CD4-positive, CD25-positive, alpha-beta regulatory T cell (primary cell): ENCODE measurements around the gene NT5DC2. TPM values are rescaled to one million over a fixed set of nuclear protein-coding genes. Genes with fewer than 3 reads are reported as not detected.

Experiments
- ATAC-seq, 2 donors: fragments of 150-1000 bp; cut with Tn5 transposase; one replicate each; pipeline ENCODE4 v1.10.0; 2021; ENCODE audit warnings: low read depth in 2 of 2, moderate number of reproducible peaks in 2 of 2, moderate library complexity in 1 of 2
- DNase-seq, 3 donors: peaks; one replicate each; pipeline versions ENCODE4 v3.0.0 to v3.0.0-alpha.2; 2012 to 2022; ENCODE audit warnings: mixed read lengths in 1 of 3
- H3K27ac ChIP-seq: one replicate; pipeline ENCODE4 v1.7.0; 2013; ENCODE audit warnings: mild to moderate bottlenecking, low read length; ENCODE audit not compliant: insufficient read depth, poor library complexity, severe bottlenecking
- H3K27me3 ChIP-seq: one replicate; pipeline ENCODE4 v1.7.0; 2013; ENCODE audit warnings: low read length; ENCODE audit not compliant: control insufficient read depth, insufficient read depth
- H3K36me3 ChIP-seq: one replicate; pipeline ENCODE4 v1.7.0; 2013; ENCODE audit warnings: mild to moderate bottlenecking, low read length, moderate library complexity; ENCODE audit not compliant: control insufficient read depth, insufficient read depth
- H3K4me1 ChIP-seq: 2 replicates; pipeline ENCODE4 v1.7.0; 2013; ENCODE audit warnings: mild to moderate bottlenecking, low read length; ENCODE audit not compliant: insufficient read depth, control insufficient read depth, poor library complexity, severe bottlenecking
- H3K4me3 ChIP-seq: one replicate; pipeline ENCODE4 v1.7.0; 2013; ENCODE audit warnings: low read depth, mild to moderate bottlenecking, low read length, moderate library complexity
- H3K9me3 ChIP-seq, 2 experiments: 1 replicate in 1 of 2; 2 replicates in 1 of 2; pipeline ENCODE4 v1.7.0; 2013; ENCODE audit warnings: low read length in 2 of 2, mild to moderate bottlenecking in 1 of 2, moderate library complexity in 1 of 2; ENCODE audit not compliant: control insufficient read depth in 2 of 2
- H3K27ac Mint-ChIP-seq, 3 donors: one replicate each; pipeline ENCODE4 v1.8.0; 2020 to 2022; ENCODE audit warnings: mild to moderate bottlenecking in 3 of 3, mixed read lengths in 3 of 3, moderate library complexity in 2 of 3
- H3K27me3 Mint-ChIP-seq: one replicate; pipeline ENCODE4 v1.8.0; 2022; ENCODE audit warnings: mild to moderate bottlenecking, mixed read lengths
- H3K36me3 Mint-ChIP-seq: one replicate; pipeline ENCODE4 v1.8.0; 2020; ENCODE audit warnings: mixed read lengths
- H3K4me1 Mint-ChIP-seq, 4 donors: one replicate each; pipeline ENCODE4 v1.8.0; 2020 to 2022; ENCODE audit warnings: mixed read lengths in 4 of 4, mild to moderate bottlenecking in 1 of 4
- H3K4me3 Mint-ChIP-seq, 4 donors: one replicate each; pipeline ENCODE4 v1.8.0; 2020 to 2022; ENCODE audit warnings: mild to moderate bottlenecking in 4 of 4, mixed read lengths in 4 of 4, moderate library complexity in 3 of 4
- H3K9me3 Mint-ChIP-seq, 7 donors: one replicate each; pipeline ENCODE4 v1.8.0; 2020 to 2022; ENCODE audit warnings: mixed read lengths in 7 of 7, mild to moderate bottlenecking in 3 of 7, moderate library complexity in 2 of 7
- polyA plus RNA-seq, 4 donors: library from polyadenylated mRNA; unstranded; fragments of 300-500 nt; fragmentation: Illumina TruSeq; gene quantifications; one replicate each; pipeline ENCODE4 v1.2.3, GENCODE V29; 2021
- total RNA-seq: library from RNA; stranded (reverse); gene quantifications from one replicate; pipeline ENCODE4 v1.2.3, GENCODE V29; 2022

The NT5DC2 gene
- total and polyA plus RNA-seq, 5 donors from 2014 or later, result 0.81 to 3.7 TPM; not detected in 3

- no peaks in the 10 kb centered on the region for H3K27me3 Mint-ChIP-seq
- ATAC-seq (no peak), DNase-seq (no peak)
- no peak overlapping the region for H3K4me3 Mint-ChIP-seq
- Histone ChIP-seq H3K27ac (no peak overlapping the region), H3K9me3 (no peaks in the 10 kb centered on the region), H3K4me1 (no peaks in the 10 kb centered on the region), H3K4me3 (no peak overlapping the region), H3K27me3 (no peaks in the 10 kb centered on the region), H3K36me3 (peaks cover 53% of the 10 kb centered on the region)
- H3K4me1 Mint-ChIP-seq, result no peaks in the 10 kb centered on the region
- H3K36me3 Mint-ChIP-seq, result peaks cover 16% of the 10 kb centered on the region
- no peaks in the 10 kb centered on the region for H3K9me3 Mint-ChIP-seq
- H3K27ac Mint-ChIP-seq, result peak overlapping the region in 1 of 3 donors; percentile 37
Observed at GRCh38 chr3:52483577-52484381, 49.9 kb downstream of the NT5DC2 start.

- DNase-seq (no peak), ATAC-seq (no peak)
- peaks cover 58% of the 10 kb centered on the region for H3K36me3 ChIP-seq
- no peaks in the 10 kb centered on the region for H3K9me3 ChIP-seq
- no peaks in the 10 kb centered on the region for H3K27me3 ChIP-seq
- H3K4me1 Mint-ChIP-seq, result no peaks in the 10 kb centered on the region
- peak overlapping the region in 1 of 3 donors; percentile 29 for H3K27ac Mint-ChIP-seq
- H3K36me3 Mint-ChIP-seq, result peaks cover 20% of the 10 kb centered on the region
- no peaks in the 10 kb centered on the region for H3K9me3 Mint-ChIP-seq
- H3K4me3 ChIP-seq, result no peak overlapping the region
- H3K4me3 Mint-ChIP-seq, result no peak overlapping the region
- no peaks in the 10 kb centered on the region for H3K4me1 ChIP-seq
- no peak overlapping the region for H3K27ac ChIP-seq
- H3K27me3 Mint-ChIP-seq, result no peaks in the 10 kb centered on the region
Observed at GRCh38 chr3:52483081-52483480, 50.6 kb downstream of the NT5DC2 start.

- Histone ChIP-seq H3K4me3 (no peak overlapping the region), H3K36me3 (peaks cover 62% of the 10 kb centered on the region), H3K9me3 (no peaks in the 10 kb centered on the region), H3K27me3 (no peaks in the 10 kb centered on the region), H3K27ac (no peak overlapping the region), H3K4me1 (no peaks in the 10 kb centered on the region)
- Mint-ChIP-seq H3K27me3 (no peaks in the 10 kb centered on the region), H3K4me1 (no peaks in the 10 kb centered on the region), H3K4me3 (no peak overlapping the region), H3K27ac (peak overlapping the region in 1 of 3 donors; percentile 56), H3K36me3 (peaks cover 19% of the 10 kb centered on the region), H3K9me3 (no peaks in the 10 kb centered on the region)
- ATAC-seq (no peak), DNase-seq (no peak)
Observed at GRCh38 chr3:52481819-52482521, 51.7 kb downstream of the NT5DC2 start.

- H3K36me3 ChIP-seq, result peaks cover 66% of the 10 kb centered on the region
- H3K27ac ChIP-seq, result no peak overlapping the region
- no peaks in the 10 kb centered on the region for H3K27me3 ChIP-seq
- Mint-ChIP-seq H3K9me3 (no peaks in the 10 kb centered on the region), H3K4me3 (no peak overlapping the region), H3K36me3 (peaks cover 19% of the 10 kb centered on the region), H3K27ac (no peak overlapping the region), H3K27me3 (no peaks in the 10 kb centered on the region), H3K4me1 (no peaks in the 10 kb centered on the region)
- no peak for DNase-seq
- no peaks in the 10 kb centered on the region for H3K9me3 ChIP-seq
- no peaks in the 10 kb centered on the region for H3K4me1 ChIP-seq
- H3K4me3 ChIP-seq, result no peak overlapping the region
- ATAC-seq, result no peak
Observed at GRCh38 chr3:52480768-52481715, 52.6 kb downstream of the NT5DC2 start.

- Histone ChIP-seq H3K27me3 (no peaks in the 10 kb centered on the region), H3K4me3 (no peak overlapping the region), H3K27ac (no peak overlapping the region), H3K36me3 (peaks cover 66% of the 10 kb centered on the region), H3K9me3 (no peaks in the 10 kb centered on the region), H3K4me1 (no peaks in the 10 kb centered on the region)
- Mint-ChIP-seq H3K27ac (no peak overlapping the region), H3K4me1 (no peaks in the 10 kb centered on the region), H3K27me3 (no peaks in the 10 kb centered on the region), H3K9me3 (no peaks in the 10 kb centered on the region), H3K36me3 (peaks cover 16% of the 10 kb centered on the region), H3K4me3 (no peak overlapping the region)
- DNase-seq, result no peak
- no peak for ATAC-seq
Observed at GRCh38 chr3:52479877-52480575, 53.6 kb downstream of the NT5DC2 start.

- Mint-ChIP-seq H3K27me3 (no peaks in the 10 kb centered on the region), H3K4me1 (no peaks in the 10 kb centered on the region), H3K4me3 (no peak overlapping the region), H3K36me3 (peaks cover 15% of the 10 kb centered on the region), H3K27ac (no peak overlapping the region), H3K9me3 (no peaks in the 10 kb centered on the region)
- no peaks in the 10 kb centered on the region for H3K9me3 ChIP-seq
- H3K27ac ChIP-seq, result no peak overlapping the region
- H3K36me3 ChIP-seq, result peaks cover 71% of the 10 kb centered on the region
- H3K4me1 ChIP-seq, result no peaks in the 10 kb centered on the region
- H3K4me3 ChIP-seq, result no peak overlapping the region
- DNase-seq, result no peak
- ATAC-seq, result no peak
- no peaks in the 10 kb centered on the region for H3K27me3 ChIP-seq
Observed at GRCh38 chr3:52479037-52479876, 54.4 kb downstream of the NT5DC2 start.
